Testis (tissue), 2 donors: ENCODE results near the gene CDON.

Experiments
- CTCF ChIP-seq, 3 experiments: fragments of 450-650 bp in 2 of 3; fragments of 200-600 bp in 1 of 3; sonication (generic) in 1 of 3; IDR thresholded peaks; one replicate each; pipeline ENCODE4 v1.5.1; 2016 to 2019; ENCODE audit warnings: antibody characterized with exemption in 3 of 3, mild to moderate bottlenecking in 2 of 3, moderate library complexity in 1 of 3
- POLR2A ChIP-seq: fragments of 450-650 bp; IDR thresholded peaks from one replicate; pipeline ENCODE4 v1.6.1; 2017; ENCODE audit warnings: antibody characterized with exemption, mild to moderate bottlenecking, moderate library complexity

GRCh38 chr11:126080161-126080941 is 17.7 kb upstream of the CDON start:
- TF ChIP-seq POLR2A (no peak), CTCF (IDR thresholded peaks at IDR 0.05) (no peak)
